ENCODE results near the gene CELSR1.

CELSR1 gene

DNA sequence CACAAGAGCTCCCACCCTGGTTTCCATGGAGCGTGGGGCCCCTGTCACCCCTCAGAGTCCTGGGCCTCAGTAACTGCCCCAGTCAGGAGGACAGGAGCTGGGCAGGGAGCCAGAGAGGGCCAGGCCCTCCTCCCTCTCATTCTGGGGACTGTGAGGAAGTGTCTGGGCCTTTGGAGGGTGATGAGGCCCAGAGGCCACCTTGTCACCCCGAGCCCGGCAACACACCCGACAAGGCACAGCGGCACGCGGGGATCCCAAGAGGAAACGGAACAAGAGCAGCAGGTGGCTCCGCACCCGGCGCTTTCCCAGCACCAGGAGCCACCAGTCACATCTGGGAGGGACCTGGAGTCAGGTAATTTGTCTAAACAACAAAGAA lies 72.1 kb downstream of the CELSR1 start:
- TF ChIP-seq CTCF (IDR thresholded peaks at IDR 0.05; ENCODE audit: low read depth, low read length, missing control alignments): no peak
- no peak for DNase-seq
- in situ Hi-C loops (cut with HindIII; ENCODE audit: low pct_ligation_motif_present, low sequenced_read_pairs): no loop called here
- no peak overlapping the region for H3K27ac ChIP-seq
- no peaks in the 10 kb centered on the region for H3K27me3 ChIP-seq (replicated peaks)
- H3K36me3 ChIP-seq (replicated peaks): no peaks in the 10 kb centered on the region
- H3K4me3 ChIP-seq (ENCODE audit: low read depth, low read length): no peak overlapping the region

DNA sequence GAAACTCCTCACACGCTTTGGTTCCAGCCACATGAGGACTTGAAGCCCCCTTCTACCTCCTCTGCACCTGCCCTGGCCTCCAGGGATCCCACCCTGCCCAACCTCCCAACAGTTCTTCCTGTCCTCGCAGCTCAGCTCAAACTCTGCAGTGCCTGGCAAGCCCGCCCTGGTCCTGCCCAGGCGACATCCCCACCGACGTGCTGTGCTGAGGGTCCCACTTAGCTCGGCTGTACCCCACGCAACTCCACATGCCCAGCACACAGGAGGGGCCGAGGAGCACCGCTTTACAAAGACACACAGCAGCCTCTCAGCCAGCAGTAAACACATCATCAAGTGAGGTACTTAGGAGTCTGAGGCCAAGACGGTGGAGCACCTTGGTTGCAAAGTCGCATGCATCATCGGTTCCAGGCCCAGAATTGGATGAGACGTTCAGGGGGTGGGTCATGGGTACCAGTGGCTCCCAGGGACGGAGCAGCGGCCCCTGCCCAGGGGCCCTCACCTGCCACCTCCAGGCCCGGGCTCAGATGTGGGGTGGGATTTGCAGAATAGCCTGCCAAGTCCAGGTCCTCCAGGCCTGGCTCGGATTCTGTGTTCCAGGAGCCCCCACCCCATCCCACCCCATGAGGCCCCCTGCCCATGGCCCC lies 72.6 kb downstream of the CELSR1 start:
- H3K4me3 ChIP-seq (ENCODE audit: low read depth, low read length): no peak overlapping the region
- DNase-seq: no peak
- no peak overlapping the region for H3K27ac ChIP-seq
- H3K27me3 ChIP-seq (replicated peaks): no peaks in the 10 kb centered on the region
- H3K36me3 ChIP-seq (replicated peaks): no peaks in the 10 kb centered on the region
- in situ Hi-C loops (cut with HindIII; ENCODE audit: low pct_ligation_motif_present, low sequenced_read_pairs): no loop called here
- TF ChIP-seq CTCF (IDR thresholded peaks at IDR 0.05; ENCODE audit: low read depth, low read length, missing control alignments): no peak

DNA sequence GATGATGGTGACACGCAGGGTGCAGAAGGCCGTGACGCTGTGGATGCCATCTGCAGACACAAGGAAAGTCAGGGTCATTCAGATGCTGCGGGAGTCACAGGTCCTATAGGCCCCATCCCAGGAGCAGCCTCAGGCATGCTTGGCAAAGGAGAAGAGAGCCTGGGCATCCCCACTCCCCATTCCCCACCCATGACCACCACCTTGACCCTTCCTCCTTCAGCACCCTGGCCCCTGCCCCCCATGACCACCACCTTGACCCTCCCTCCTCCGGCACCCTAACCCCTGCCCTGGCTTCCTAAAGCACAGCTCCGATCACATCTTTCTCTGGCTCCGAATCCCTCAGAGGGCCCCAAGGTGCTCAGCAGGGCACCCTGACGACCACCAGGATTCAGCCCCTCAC lies 73.1 kb downstream of the CELSR1 start:
- Histone ChIP-seq H3K4me3 (ENCODE audit: low read depth, low read length) (no peak overlapping the region), H3K36me3 (replicated peaks) (no peaks in the 10 kb centered on the region), H3K27me3 (replicated peaks) (no peaks in the 10 kb centered on the region), H3K27ac (no peak overlapping the region)
- no peak for DNase-seq
- no peak for TF ChIP-seq CTCF (IDR thresholded peaks at IDR 0.05; ENCODE audit: low read depth, low read length, missing control alignments)
- in situ Hi-C loops (cut with HindIII; ENCODE audit: low pct_ligation_motif_present, low sequenced_read_pairs): no loop called here

- no peaks in the 10 kb centered on the region for H3K27me3 ChIP-seq (replicated peaks)
- no peak overlapping the region for H3K4me3 ChIP-seq (ENCODE audit: low read depth, low read length)
- no peak for TF ChIP-seq CTCF (IDR thresholded peaks at IDR 0.05; ENCODE audit: low read depth, low read length, missing control alignments)
- DNase-seq: no peak
- in situ Hi-C loops (cut with HindIII; ENCODE audit: low pct_ligation_motif_present, low sequenced_read_pairs): no loop called here
- no peak overlapping the region for H3K27ac ChIP-seq
- no peaks in the 10 kb centered on the region for H3K36me3 ChIP-seq (replicated peaks)
Measured at GRCh38 chr22:46463435-46464227, 73.8 kb downstream of the CELSR1 start.

- in situ Hi-C loops (cut with HindIII; ENCODE audit: low pct_ligation_motif_present, low sequenced_read_pairs): no loop called here
- no peak overlapping the region for H3K4me3 ChIP-seq (ENCODE audit: low read depth, low read length)
- no peaks in the 10 kb centered on the region for H3K27me3 ChIP-seq (replicated peaks)
- no peak overlapping the region for H3K27ac ChIP-seq
- no peaks in the 10 kb centered on the region for H3K36me3 ChIP-seq (replicated peaks)
- TF ChIP-seq CTCF (IDR thresholded peaks at IDR 0.05; ENCODE audit: low read depth, low read length, missing control alignments): no peak
- DNase-seq: peak; percentile 45
Measured at GRCh38 chr22:46462726-46463371, 74.6 kb downstream of the CELSR1 start.

Measured in brain microvascular endothelial cell (primary cell).